ENCODE measurements around the gene DPP9. TPM values are rescaled to one million over a fixed set of nuclear protein-coding genes. Genes with fewer than 3 reads are reported as not detected.
"Not testable (repeated sequence)": the region's sequence is repeated elsewhere in the genome, so short reads cannot be mapped to it uniquely, and the experiment has no call there.

Gene DPP9
- total and polyA plus RNA-seq, 2 donors (not counting 1 experiment from before 2014, with no cell fraction given), result 3.6 to 27.1 TPM

GRCh38 chr19:4745986-4746385, 22.3 kb upstream of the DPP9 start:
- H3K79me2 ChIP-seq (ENCODE audit: control insufficient read depth, insufficient read depth, low read length), result no peaks in the 10 kb centered on the region
- no peak overlapping the region for H3K4me3 ChIP-seq (replicated peaks in 1 of 4; ENCODE audit: control extremely low read depth in 1 of 4, insufficient read depth in 1 of 4, low read depth in 3 of 4, low read length in 4 of 4)
- peaks cover 5% of the 10 kb centered on the region for H3K27me3 ChIP-seq (ENCODE audit: control insufficient read depth, insufficient read depth, low read length)
- no peak overlapping the region for H2AFZ ChIP-seq (ENCODE audit: low read length)
- no peaks in the 10 kb centered on the region for H3K36me3 ChIP-seq (ENCODE audit: control insufficient read depth, insufficient read depth, low read length)
- no peak overlapping the region for H3K4me2 ChIP-seq (ENCODE audit: extremely low read depth, insufficient read depth, low read length)
- TF ChIP-seq EZH2 (IDR thresholded peaks at IDR 0.05; ENCODE audit: low read length, missing control alignments), result no peak
- TF ChIP-seq CTCF (conservative IDR thresholded peaks at IDR 0.05 in 1 of 2, IDR thresholded peaks at IDR 0.05 in 1 of 2; ENCODE audit: low read depth in 1 of 2, low read length in 2 of 2), result no peak
- H3K27ac ChIP-seq (ENCODE audit: insufficient read depth, low read length), result no peak overlapping the region
- no peak overlapping the region for H3K9ac ChIP-seq (ENCODE audit: insufficient read depth, low read length)
- DNase-seq (ENCODE audit: low read depth in 2 of 2), result no peak
- no peaks in the 10 kb centered on the region for H4K20me1 ChIP-seq (ENCODE audit: control insufficient read depth, extremely low read depth, insufficient read depth, low read length)
- no peaks in the 10 kb centered on the region for H3K9me3 ChIP-seq (ENCODE audit: control insufficient read depth, insufficient read depth, low read depth, low read length)
- H3K4me1 ChIP-seq (ENCODE audit: control insufficient read depth, extremely low read depth, insufficient read depth, low read length), result peaks cover 6% of the 10 kb centered on the region

DNA sequence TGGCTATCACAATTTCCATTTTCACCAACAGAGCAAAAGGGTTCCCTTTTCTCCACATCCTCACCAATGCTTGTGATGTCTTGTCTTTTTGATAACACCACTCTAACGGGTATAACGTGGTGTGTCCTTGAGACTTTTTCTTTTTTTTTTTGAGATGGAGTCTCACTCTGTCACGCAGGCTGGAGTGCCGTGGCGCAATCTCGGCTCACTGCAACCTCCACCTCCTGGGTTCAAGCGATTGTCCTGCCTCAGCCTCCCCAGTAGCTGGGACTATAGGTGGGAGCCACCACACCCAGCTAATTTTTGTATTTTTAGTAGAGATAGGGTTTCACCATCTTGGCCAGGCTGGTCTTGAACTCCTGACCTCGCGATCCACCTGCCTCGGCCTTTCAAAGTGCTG, 21.5 kb upstream of the DPP9 start:
- H2AFZ ChIP-seq (ENCODE audit: low read length); H3K79me2 ChIP-seq (ENCODE audit: control insufficient read depth, insufficient read depth, low read length); H3K27ac ChIP-seq (ENCODE audit: insufficient read depth, low read length); H3K4me1 ChIP-seq (ENCODE audit: control insufficient read depth, extremely low read depth, insufficient read depth, low read length); H3K4me3 ChIP-seq (replicated peaks in 1 of 4; ENCODE audit: control extremely low read depth in 1 of 4, insufficient read depth in 1 of 4, low read depth in 3 of 4, low read length in 4 of 4); H3K36me3 ChIP-seq (ENCODE audit: control insufficient read depth, insufficient read depth, low read length); H3K9ac ChIP-seq (ENCODE audit: insufficient read depth, low read length); DNase-seq (ENCODE audit: low read depth in 2 of 2); H3K9me3 ChIP-seq (ENCODE audit: control insufficient read depth, insufficient read depth, low read depth, low read length); H4K20me1 ChIP-seq (ENCODE audit: control insufficient read depth, extremely low read depth, insufficient read depth, low read length); H3K27me3 ChIP-seq (ENCODE audit: control insufficient read depth, insufficient read depth, low read length): not testable (repeated sequence)
- H3K4me2 ChIP-seq (ENCODE audit: extremely low read depth, insufficient read depth, low read length), result peak overlapping the region; percentile 59

GRCh38 chr19:4744451-4745174, 21.0 kb upstream of the DPP9 start:
- Histone ChIP-seq H3K4me2 (ENCODE audit: extremely low read depth, insufficient read depth, low read length) (peak overlapping the region; percentile 59), H3K4me3 (replicated peaks in 1 of 4; ENCODE audit: control extremely low read depth in 1 of 4, insufficient read depth in 1 of 4, low read depth in 3 of 4, low read length in 4 of 4) (no peak overlapping the region), H3K9me3 (ENCODE audit: control insufficient read depth, insufficient read depth, low read depth, low read length) (no peaks in the 10 kb centered on the region), H3K27me3 (ENCODE audit: control insufficient read depth, insufficient read depth, low read length) (peaks cover 5% of the 10 kb centered on the region), H3K27ac (ENCODE audit: insufficient read depth, low read length) (no peak overlapping the region), H2AFZ (ENCODE audit: low read length) (no peak overlapping the region), H3K9ac (ENCODE audit: insufficient read depth, low read length) (no peak overlapping the region), H3K4me1 (ENCODE audit: control insufficient read depth, extremely low read depth, insufficient read depth, low read length) (peaks cover 6% of the 10 kb centered on the region), H3K36me3 (ENCODE audit: control insufficient read depth, insufficient read depth, low read length) (no peaks in the 10 kb centered on the region), H3K79me2 (ENCODE audit: control insufficient read depth, insufficient read depth, low read length) (no peaks in the 10 kb centered on the region), H4K20me1 (ENCODE audit: control insufficient read depth, extremely low read depth, insufficient read depth, low read length) (no peaks in the 10 kb centered on the region)
- TF ChIP-seq EZH2 (IDR thresholded peaks at IDR 0.05; ENCODE audit: low read length, missing control alignments), result no peak
- peak; percentile 94 to 95 for DNase-seq (ENCODE audit: low read depth in 2 of 2)
